K562 (cell line): ENCODE measurements around the gene KBTBD13. TPM values are rescaled to one million over a fixed set of nuclear protein-coding genes. Genes with fewer than 3 reads are reported as not detected.

Experiments used
- FOXK1 ChIP-seq: sonication (generic); formaldehyde crosslinking; IDR thresholded peaks from 2 replicates; pipeline ENCODE4 v1.8.0; 2022; ENCODE audit warnings: missing genetic modification reagents, mild to moderate bottlenecking, borderline replicate concordance
- GTF2E2 ChIP-seq: fragments of 200-800 bp; sonication (Bioruptor generic); IDR thresholded peaks from 2 replicates; pipeline ENCODE4 v1.6.1; 2016; ENCODE audit warnings: missing genetic modification characterization, missing compliant biosample characterization
- KLF10 ChIP-seq: fragments of 250-450 bp; sonication (Bioruptor Pico); IDR thresholded peaks from 2 replicates; pipeline ENCODE4 v1.6.1; 2021; ENCODE audit warnings: matching md5 sums
- POLR2AphosphoS5 ChIP-seq: IDR thresholded peaks from 2 replicates; pipeline ENCODE4 v1.6.1; 2011; ENCODE audit warnings: mild to moderate bottlenecking, low read depth, low read length, moderate library complexity; ENCODE audit not compliant: control insufficient read depth, insufficient read depth
- ZNF140 ChIP-seq: fragments of 250-450 bp; sonication (Bioruptor Pico); IDR thresholded peaks from 2 replicates; pipeline ENCODE4 v1.8.0; 2021; ENCODE audit warnings: moderate library complexity, mild to moderate bottlenecking, inconsistent platforms
- ZNF589 ChIP-seq: fragments of 200-800 bp; sonication (Bioruptor generic); IDR thresholded peaks from 2 replicates; pipeline ENCODE4 v1.6.1; 2016; ENCODE audit warnings: low read depth, missing genetic modification characterization, missing compliant biosample characterization
- polyA plus RNA-seq, 8 experiments: library from polyadenylated mRNA; depleted of rRNA in 4 of 8; stranded (reverse) in 5 of 8; unstranded in 3 of 8; fragments of >200 nt; fragmentation: Nextera tagmentation in 2 of 8; fragmentation: Illumina TruSeq in 1 of 8; extraction: Ambion mirVana in 2 of 8; extraction: Trizol in 1 of 8; gene quantifications; 2 replicates each; pipeline versions ENCODE4 v1.2.1 to v1.2.3, GENCODE V29; 2011 to 2014; ENCODE audit warnings: inconsistent platforms in 1 of 8, missing spikeins in 1 of 8
- total RNA-seq, 7 experiments: library from RNA; depleted of rRNA in 6 of 7; stranded (reverse); fragments of >200 nt in 6 of 7; fragmentation: Illumina TruSeq in 2 of 7; extraction: Trizol in 2 of 7; gene quantifications; 2 replicates each; pipeline versions ENCODE4 v1.2.1 to v1.2.3, GENCODE V29; 2011 to 2021; ENCODE audit warnings: low replicate concordance in 1 of 7
- TF ChIP-seq, protein P1 (sequence below), 2 experiments: fragments of 450-650 bp; IDR thresholded peaks; 2 replicates each; pipeline ENCODE4 v1.6.1; 2016; ENCODE audit warnings: mild to moderate bottlenecking in 2 of 2, borderline replicate concordance in 1 of 2, low read depth in 1 of 2, moderate library complexity in 1 of 2
- TF ChIP-seq, protein P2 (sequence below): sonication (generic); formaldehyde crosslinking; IDR thresholded peaks from 2 replicates; pipeline ENCODE4 v1.8.1; 2023; ENCODE audit warnings: missing genetic modification reagents, mild to moderate bottlenecking, borderline replicate concordance
- TF ChIP-seq, protein P3 (sequence below): fragments of 250-450 bp; sonication (Bioruptor Pico); IDR thresholded peaks from 2 replicates; pipeline ENCODE4 v1.4.0; 2020; ENCODE audit warnings: mild to moderate bottlenecking, moderate library complexity

The KBTBD13 gene
- total and polyA plus RNA-seq, 9 of the 15 experiments (the other 6 are each of a cell fraction or from before 2014, with no cell fraction given), result 0.07 to 0.13 (median 0.10) TPM; not detected in 3

DNA sequence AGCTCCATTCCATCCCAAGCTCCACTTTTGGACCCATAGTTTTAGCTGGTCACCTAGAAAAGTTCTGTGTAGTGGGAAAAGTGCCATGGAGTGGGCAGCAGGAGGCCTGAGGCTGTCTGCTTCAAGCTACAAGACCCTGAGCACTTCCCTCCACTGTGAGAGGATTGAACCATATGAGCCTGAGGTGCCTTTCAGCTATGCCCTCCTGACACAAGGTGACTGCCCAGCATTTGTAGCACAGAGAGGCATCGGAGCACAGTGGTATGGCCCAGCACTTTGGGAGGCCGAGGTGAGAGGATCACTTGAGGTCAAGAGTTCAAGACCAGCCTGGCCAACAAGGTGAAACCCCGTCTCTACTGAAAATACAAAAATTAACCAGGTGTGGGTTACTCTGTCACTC is 3.9 kb upstream of the KBTBD13 start (continued):
- TF ChIP-seq, protein P1, sequence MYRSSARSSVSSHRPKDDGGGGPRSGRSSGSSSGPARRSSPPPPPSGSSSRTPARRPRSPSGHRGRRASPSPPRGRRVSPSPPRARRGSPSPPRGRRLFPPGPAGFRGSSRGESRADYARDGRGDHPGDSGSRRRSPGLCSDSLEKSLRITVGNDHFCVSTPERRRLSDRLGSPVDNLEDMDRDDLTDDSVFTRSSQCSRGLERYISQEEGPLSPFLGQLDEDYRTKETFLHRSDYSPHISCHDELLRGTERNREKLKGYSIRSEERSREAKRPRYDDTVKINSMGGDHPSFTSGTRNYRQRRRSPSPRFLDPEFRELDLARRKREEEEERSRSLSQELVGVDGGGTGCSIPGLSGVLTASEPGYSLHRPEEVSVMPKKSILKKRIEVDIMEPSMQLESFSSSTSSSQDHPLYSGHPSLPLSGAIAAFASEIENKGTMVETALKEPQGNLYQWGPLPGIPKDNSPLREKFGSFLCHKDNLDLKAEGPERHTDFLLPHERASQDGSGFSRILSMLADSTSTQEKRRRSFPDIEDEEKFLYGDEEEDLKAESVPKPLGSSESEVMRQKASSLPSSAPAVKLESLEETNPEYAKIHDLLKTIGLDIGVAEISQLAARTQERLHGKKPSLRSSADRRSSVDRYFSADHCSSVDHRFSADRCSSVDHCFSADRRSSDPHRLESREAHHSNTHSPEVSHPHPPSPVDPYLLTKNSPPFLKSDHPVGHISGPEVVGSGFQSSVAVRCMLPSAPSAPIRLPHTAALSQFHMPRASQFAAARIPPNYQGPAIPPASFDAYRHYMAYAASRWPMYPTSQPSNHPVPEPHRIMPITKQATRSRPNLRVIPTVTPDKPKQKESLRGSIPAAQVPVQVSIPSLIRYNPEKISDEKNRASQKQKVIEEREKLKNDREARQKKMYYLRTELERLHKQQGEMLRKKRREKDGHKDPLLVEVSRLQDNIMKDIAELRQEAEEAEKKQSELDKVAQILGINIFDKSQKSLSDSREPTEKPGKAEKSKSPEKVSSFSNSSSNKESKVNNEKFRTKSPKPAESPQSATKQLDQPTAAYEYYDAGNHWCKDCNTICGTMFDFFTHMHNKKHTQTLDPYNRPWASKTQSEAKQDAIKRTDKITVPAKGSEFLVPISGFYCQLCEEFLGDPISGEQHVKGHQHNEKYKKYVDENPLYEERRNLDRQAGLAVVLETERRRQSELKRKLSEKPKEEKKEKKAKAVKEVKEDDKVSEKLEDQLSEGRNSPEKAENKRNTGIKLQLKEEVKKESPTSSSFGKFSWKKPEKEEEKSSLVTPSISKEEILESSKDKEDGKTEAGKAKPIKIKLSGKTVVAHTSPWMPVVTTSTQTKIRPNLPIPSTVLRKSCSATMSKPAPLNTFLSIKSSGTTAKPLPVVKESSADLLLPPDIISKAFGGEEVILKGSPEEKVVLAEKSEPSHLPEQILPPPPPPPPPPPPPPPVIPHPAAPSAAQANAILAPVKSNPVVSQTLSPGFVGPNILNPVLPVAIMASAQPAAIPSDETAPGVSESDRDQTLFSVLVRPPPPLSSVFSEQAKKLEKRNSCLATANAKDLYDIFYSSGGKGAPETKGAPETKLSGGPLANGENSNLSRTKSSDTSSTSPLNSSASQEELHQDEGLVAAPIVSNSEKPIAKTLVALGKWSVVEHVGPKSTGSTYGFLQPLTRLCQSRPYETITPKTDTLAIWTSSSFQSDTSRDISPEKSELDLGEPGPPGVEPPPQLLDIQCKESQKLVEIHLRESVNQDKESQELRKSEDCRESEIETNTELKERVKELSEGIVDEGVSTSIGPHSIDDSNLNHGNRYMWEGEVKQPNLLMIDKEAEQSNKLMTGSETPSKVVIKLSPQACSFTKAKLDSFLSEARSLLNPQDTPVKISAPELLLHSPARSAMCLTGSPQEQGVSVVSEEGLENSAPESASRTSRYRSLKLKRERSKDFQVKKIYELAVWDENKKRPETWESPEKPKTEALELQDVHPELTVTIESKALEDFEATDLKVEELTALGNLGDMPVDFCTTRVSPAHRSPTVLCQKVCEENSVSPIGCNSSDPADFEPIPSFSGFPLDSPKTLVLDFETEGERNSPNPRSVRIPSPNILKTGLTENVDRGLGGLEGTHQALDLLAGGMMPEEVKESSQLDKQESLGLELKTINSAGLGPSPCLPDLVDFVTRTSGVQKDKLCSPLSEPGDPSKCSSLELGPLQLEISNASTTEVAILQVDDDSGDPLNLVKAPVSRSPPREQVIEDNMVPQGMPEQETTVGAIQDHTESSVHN (IDR thresholded peaks at IDR 0.05; ENCODE audit: borderline replicate concordance in 1 of 2, low read depth in 1 of 2), result no peak
- TF ChIP-seq, protein P2, sequence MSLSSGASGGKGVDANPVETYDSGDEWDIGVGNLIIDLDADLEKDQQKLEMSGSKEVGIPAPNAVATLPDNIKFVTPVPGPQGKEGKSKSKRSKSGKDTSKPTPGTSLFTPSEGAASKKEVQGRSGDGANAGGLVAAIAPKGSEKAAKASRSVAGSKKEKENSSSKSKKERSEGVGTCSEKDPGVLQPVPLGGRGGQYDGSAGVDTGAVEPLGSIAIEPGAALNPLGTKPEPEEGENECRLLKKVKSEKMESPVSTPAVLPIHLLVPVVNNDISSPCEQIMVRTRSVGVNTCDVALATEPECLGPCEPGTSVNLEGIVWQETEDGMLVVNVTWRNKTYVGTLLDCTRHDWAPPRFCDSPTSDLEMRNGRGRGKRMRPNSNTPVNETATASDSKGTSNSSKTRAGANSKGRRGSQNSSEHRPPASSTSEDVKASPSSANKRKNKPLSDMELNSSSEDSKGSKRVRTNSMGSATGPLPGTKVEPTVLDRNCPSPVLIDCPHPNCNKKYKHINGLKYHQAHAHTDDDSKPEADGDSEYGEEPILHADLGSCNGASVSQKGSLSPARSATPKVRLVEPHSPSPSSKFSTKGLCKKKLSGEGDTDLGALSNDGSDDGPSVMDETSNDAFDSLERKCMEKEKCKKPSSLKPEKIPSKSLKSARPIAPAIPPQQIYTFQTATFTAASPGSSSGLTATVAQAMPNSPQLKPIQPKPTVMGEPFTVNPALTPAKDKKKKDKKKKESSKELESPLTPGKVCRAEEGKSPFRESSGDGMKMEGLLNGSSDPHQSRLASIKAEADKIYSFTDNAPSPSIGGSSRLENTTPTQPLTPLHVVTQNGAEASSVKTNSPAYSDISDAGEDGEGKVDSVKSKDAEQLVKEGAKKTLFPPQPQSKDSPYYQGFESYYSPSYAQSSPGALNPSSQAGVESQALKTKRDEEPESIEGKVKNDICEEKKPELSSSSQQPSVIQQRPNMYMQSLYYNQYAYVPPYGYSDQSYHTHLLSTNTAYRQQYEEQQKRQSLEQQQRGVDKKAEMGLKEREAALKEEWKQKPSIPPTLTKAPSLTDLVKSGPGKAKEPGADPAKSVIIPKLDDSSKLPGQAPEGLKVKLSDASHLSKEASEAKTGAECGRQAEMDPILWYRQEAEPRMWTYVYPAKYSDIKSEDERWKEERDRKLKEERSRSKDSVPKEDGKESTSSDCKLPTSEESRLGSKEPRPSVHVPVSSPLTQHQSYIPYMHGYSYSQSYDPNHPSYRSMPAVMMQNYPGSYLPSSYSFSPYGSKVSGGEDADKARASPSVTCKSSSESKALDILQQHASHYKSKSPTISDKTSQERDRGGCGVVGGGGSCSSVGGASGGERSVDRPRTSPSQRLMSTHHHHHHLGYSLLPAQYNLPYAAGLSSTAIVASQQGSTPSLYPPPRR (CRISPR knock-in tag), result no peak
- TF ChIP-seq FOXK1 (CRISPR knock-in tag) (no peak), KLF10 (CRISPR knock-in tag) (no peak), POLR2AphosphoS5 (no peak), ZNF140 (CRISPR knock-in tag) (no peak), ZNF589 (CRISPR knock-in tag) (no peak), GTF2E2 (tag) (no peak)
- TF ChIP-seq, protein P3, sequence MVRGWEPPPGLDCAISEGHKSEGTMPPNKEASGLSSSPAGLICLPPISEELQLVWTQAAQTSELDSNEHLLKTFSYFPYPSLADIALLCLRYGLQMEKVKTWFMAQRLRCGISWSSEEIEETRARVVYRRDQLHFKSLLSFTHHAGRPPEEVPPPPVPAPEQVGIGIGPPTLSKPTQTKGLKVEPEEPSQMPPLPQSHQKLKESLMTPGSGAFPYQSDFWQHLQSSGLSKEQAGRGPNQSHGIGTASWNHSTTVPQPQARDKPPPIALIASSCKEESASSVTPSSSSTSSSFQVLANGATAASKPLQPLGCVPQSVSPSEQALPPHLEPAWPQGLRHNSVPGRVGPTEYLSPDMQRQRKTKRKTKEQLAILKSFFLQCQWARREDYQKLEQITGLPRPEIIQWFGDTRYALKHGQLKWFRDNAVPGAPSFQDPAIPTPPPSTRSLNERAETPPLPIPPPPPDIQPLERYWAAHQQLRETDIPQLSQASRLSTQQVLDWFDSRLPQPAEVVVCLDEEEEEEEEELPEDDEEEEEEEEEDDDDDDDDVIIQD (CRISPR knock-in tag), result no peak
- TF ChIP-seq, all 486 proteins: peak for 0
